ENCODE data around the gene OXA1L. TPM values are rescaled to one million over a fixed set of nuclear protein-coding genes. Genes with fewer than 3 reads are reported as not detected.
"Not testable (repeated sequence)": the region's sequence is repeated elsewhere in the genome, so short reads cannot be mapped to it uniquely, and the experiment has no call there.

The OXA1L gene
- total RNA-seq, 1 experiment from 2014 or later: 110 TPM

GRCh38 chr14:22733829-22734228 lies 32.7 kb upstream of the OXA1L start:
- no peaks in the 10 kb centered on the region for H3K27me3 ChIP-seq (replicated peaks; ENCODE audit: control insufficient read depth, insufficient read depth, low read length)
- H3K9me3 Mint-ChIP-seq (ENCODE audit: unreplicated experiment): no peaks in the 10 kb centered on the region
- no peak overlapping the region for H3K27ac Mint-ChIP-seq (ENCODE audit: unreplicated experiment)
- no peaks in the 10 kb centered on the region for H3K36me3 Mint-ChIP-seq (ENCODE audit: insufficient read depth, unreplicated experiment)
- H3K27me3 Mint-ChIP-seq (ENCODE audit: insufficient read depth, unreplicated experiment): no peaks in the 10 kb centered on the region
- no peak overlapping the region for H3K4me3 ChIP-seq (ENCODE audit: low read depth, low read length)
- TF ChIP-seq, protein P1, sequence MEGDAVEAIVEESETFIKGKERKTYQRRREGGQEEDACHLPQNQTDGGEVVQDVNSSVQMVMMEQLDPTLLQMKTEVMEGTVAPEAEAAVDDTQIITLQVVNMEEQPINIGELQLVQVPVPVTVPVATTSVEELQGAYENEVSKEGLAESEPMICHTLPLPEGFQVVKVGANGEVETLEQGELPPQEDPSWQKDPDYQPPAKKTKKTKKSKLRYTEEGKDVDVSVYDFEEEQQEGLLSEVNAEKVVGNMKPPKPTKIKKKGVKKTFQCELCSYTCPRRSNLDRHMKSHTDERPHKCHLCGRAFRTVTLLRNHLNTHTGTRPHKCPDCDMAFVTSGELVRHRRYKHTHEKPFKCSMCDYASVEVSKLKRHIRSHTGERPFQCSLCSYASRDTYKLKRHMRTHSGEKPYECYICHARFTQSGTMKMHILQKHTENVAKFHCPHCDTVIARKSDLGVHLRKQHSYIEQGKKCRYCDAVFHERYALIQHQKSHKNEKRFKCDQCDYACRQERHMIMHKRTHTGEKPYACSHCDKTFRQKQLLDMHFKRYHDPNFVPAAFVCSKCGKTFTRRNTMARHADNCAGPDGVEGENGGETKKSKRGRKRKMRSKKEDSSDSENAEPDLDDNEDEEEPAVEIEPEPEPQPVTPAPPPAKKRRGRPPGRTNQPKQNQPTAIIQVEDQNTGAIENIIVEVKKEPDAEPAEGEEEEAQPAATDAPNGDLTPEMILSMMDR (IDR thresholded peaks at IDR 0.05; ENCODE audit: insufficient read depth in 1 of 2, low read depth in 1 of 2, low read length in 1 of 2, severe bottlenecking in 1 of 2, unreplicated experiment in 1 of 2): no peak
- no peak for DNase-seq
- H3K4me1 ChIP-seq: peaks cover 13% of the 10 kb centered on the region
- POLR2A ChIA-PET: no interaction called here
- CTCF ChIA-PET: no interaction called here
- no TSS peak for BruUV-seq (replicated peaks)
- peaks cover 11% of the 10 kb centered on the region; the same call in 1 of the 2 replicates for H3K9me3 ChIP-seq
- H3K36me3 ChIP-seq (ENCODE audit: control insufficient read depth, insufficient read depth, low read length): no peaks in the 10 kb centered on the region
- intact Hi-C loops (cut with micrococcal nuclease; ENCODE audit: unreplicated experiment): no loop called here
- H3K4me1 Mint-ChIP-seq (ENCODE audit: low read depth, unreplicated experiment): peaks cover 12% of the 10 kb centered on the region
- H3K4me3 Mint-ChIP-seq (ENCODE audit: unreplicated experiment): no peak overlapping the region

- no TSS peak for BruUV-seq (replicated peaks)
- DNase-seq: no peak
- Histone ChIP-seq H3K4me3 (ENCODE audit: low read depth, low read length) (no peak overlapping the region), H3K36me3 (ENCODE audit: control insufficient read depth, insufficient read depth, low read length) (no peaks in the 10 kb centered on the region), H3K27me3 (replicated peaks; ENCODE audit: control insufficient read depth, insufficient read depth, low read length) (no peaks in the 10 kb centered on the region), H3K4me1 (peaks cover 13% of the 10 kb centered on the region), H3K9me3 (peaks cover 11% of the 10 kb centered on the region; the same call in 1 of the 2 replicates)
- Mint-ChIP-seq H3K4me1 (ENCODE audit: low read depth, unreplicated experiment) (peaks cover 12% of the 10 kb centered on the region), H3K9me3 (ENCODE audit: unreplicated experiment) (no peaks in the 10 kb centered on the region), H3K27ac (ENCODE audit: unreplicated experiment) (no peak overlapping the region), H3K36me3 (ENCODE audit: insufficient read depth, unreplicated experiment) (no peaks in the 10 kb centered on the region), H3K27me3 (ENCODE audit: insufficient read depth, unreplicated experiment) (no peaks in the 10 kb centered on the region), H3K4me3 (ENCODE audit: unreplicated experiment) (no peak overlapping the region)
- TF ChIP-seq, protein P1 (IDR thresholded peaks at IDR 0.05; ENCODE audit: insufficient read depth in 1 of 2, low read depth in 1 of 2, low read length in 1 of 2, severe bottlenecking in 1 of 2, unreplicated experiment in 1 of 2): no peak
- ChIA-PET CTCF (interaction anchor here (0.6 to 0.7 kb wide), 2 partner anchors 17 to 514 kb away, joined by 10 to 11 read pairs; no protein-coding TSS in a partner anchor), POLR2A (no interaction called here)
- intact Hi-C loops (cut with micrococcal nuclease; ENCODE audit: unreplicated experiment): no loop called here
Observed at GRCh38 chr14:22735096-22735495, 31.4 kb upstream of the OXA1L start.

GRCh38 chr14:22736384-22736783 lies 30.1 kb upstream of the OXA1L start:
- BruUV-seq (replicated peaks); H3K9me3 Mint-ChIP-seq (ENCODE audit: unreplicated experiment); DNase-seq; intact Hi-C loops (cut with micrococcal nuclease; ENCODE audit: unreplicated experiment); H3K27me3 Mint-ChIP-seq (ENCODE audit: insufficient read depth, unreplicated experiment); POLR2A ChIA-PET; H3K27me3 ChIP-seq (replicated peaks; ENCODE audit: control insufficient read depth, insufficient read depth, low read length); H3K4me3 ChIP-seq (ENCODE audit: low read depth, low read length); H3K36me3 Mint-ChIP-seq (ENCODE audit: insufficient read depth, unreplicated experiment); H3K4me3 Mint-ChIP-seq (ENCODE audit: unreplicated experiment); CTCF ChIA-PET; H3K27ac Mint-ChIP-seq (ENCODE audit: unreplicated experiment); H3K36me3 ChIP-seq (ENCODE audit: control insufficient read depth, insufficient read depth, low read length): not testable (repeated sequence)
- peaks cover 11% of the 10 kb centered on the region; the same call in 1 of the 2 replicates for H3K9me3 ChIP-seq
- H3K4me1 Mint-ChIP-seq (ENCODE audit: low read depth, unreplicated experiment): peaks cover 13% of the 10 kb centered on the region
- H3K4me1 ChIP-seq: peaks cover 13% of the 10 kb centered on the region

- no peaks in the 10 kb centered on the region for H3K27me3 Mint-ChIP-seq (ENCODE audit: insufficient read depth, unreplicated experiment)
- peaks cover 9% of the 10 kb centered on the region for H3K9me3 Mint-ChIP-seq (ENCODE audit: unreplicated experiment)
- H3K36me3 Mint-ChIP-seq (ENCODE audit: insufficient read depth, unreplicated experiment): no peaks in the 10 kb centered on the region
- Histone ChIP-seq H3K36me3 (ENCODE audit: control insufficient read depth, insufficient read depth, low read length) (no peaks in the 10 kb centered on the region), H3K4me1 (peaks cover 13% of the 10 kb centered on the region), H3K27me3 (replicated peaks; ENCODE audit: control insufficient read depth, insufficient read depth, low read length) (no peaks in the 10 kb centered on the region), H3K4me3 (ENCODE audit: low read depth, low read length) (no peak overlapping the region), H3K9me3 (peaks cover 11% of the 10 kb centered on the region; the same call in 1 of the 2 replicates)
- peaks cover 18% of the 10 kb centered on the region for H3K4me1 Mint-ChIP-seq (ENCODE audit: low read depth, unreplicated experiment)
- H3K27ac Mint-ChIP-seq (ENCODE audit: unreplicated experiment): no peak overlapping the region
- POLR2A ChIA-PET: no interaction called here
- TF ChIP-seq, protein P1 (IDR thresholded peaks at IDR 0.05; ENCODE audit: insufficient read depth in 1 of 2, low read depth in 1 of 2, low read length in 1 of 2, severe bottlenecking in 1 of 2, unreplicated experiment in 1 of 2): no peak
- no peak overlapping the region for H3K4me3 Mint-ChIP-seq (ENCODE audit: unreplicated experiment)
- CTCF ChIA-PET: no interaction called here
- intact Hi-C loops (cut with micrococcal nuclease; ENCODE audit: unreplicated experiment): no loop called here
- BruUV-seq (replicated peaks): no TSS peak
- no peak for DNase-seq
Observed at GRCh38 chr14:22737052-22737451, 29.4 kb upstream of the OXA1L start.
